Astrocyte (in vitro differentiated cells and primary cell): Measurements from ENCODE around the gene PACSIN3.

Experiments used
- CTCF ChIP-seq: IDR thresholded peaks from 2 replicates; pipeline ENCODE4 v1.5.1; 2011; ENCODE audit warnings: low read depth, mild to moderate bottlenecking, inconsistent platforms, low read length, moderate library complexity; ENCODE audit not compliant: insufficient read depth
- EZH2 ChIP-seq: IDR thresholded peaks from 2 replicates; pipeline ENCODE4 v1.6.1; 2012; ENCODE audit warnings: mild to moderate bottlenecking, low read length, inconsistent platforms; ENCODE audit not compliant: insufficient read depth

GRCh38 chr11:47178316-47178715, 7.9 kb downstream of the PACSIN3 start:
- TF ChIP-seq EZH2, result no peak
- TF ChIP-seq CTCF, result no peak
